Neuronal stem cell (in vitro differentiated cells): ENCODE data around the gene C14orf180.
A peak's percentile ranks its signal among the peaks of the same experiment; 100 is the strongest.

ENCODE experiments used
- DNase-seq: peaks from one replicate; pipeline ENCODE4 v3.0.0-alpha.2; 2013; ENCODE audit warnings: low spot score
- H2AFZ ChIP-seq: one replicate; pipeline ENCODE4 v1.6.1; 2013; ENCODE audit warnings: mild to moderate bottlenecking, low read length, inconsistent platforms
- H2AK5ac ChIP-seq: 2 replicates; pipeline ENCODE4 v1.6.1; 2013; ENCODE audit warnings: low read depth, mild to moderate bottlenecking, inconsistent platforms, low read length, moderate library complexity, mixed read lengths
- H2BK120ac ChIP-seq: 2 replicates; pipeline ENCODE4 v1.6.1; 2013; ENCODE audit warnings: low read depth, mild to moderate bottlenecking, inconsistent platforms, low read length, moderate library complexity, mixed read lengths
- H2BK12ac ChIP-seq: one replicate; pipeline ENCODE4 v1.6.1; 2013; ENCODE audit warnings: low read length, inconsistent platforms
- H2BK15ac ChIP-seq: 2 replicates; pipeline ENCODE4 v1.6.1; 2013; ENCODE audit warnings: mild to moderate bottlenecking, low read length, inconsistent platforms, mixed read lengths
- H2BK5ac ChIP-seq: one replicate; pipeline ENCODE4 v1.6.1; 2013; ENCODE audit warnings: inconsistent platforms, mild to moderate bottlenecking, low read length, moderate library complexity
- H3K14ac ChIP-seq: one replicate; pipeline ENCODE4 v1.6.1; 2013; ENCODE audit warnings: low read length, inconsistent platforms
- H3K18ac ChIP-seq: 2 replicates; pipeline ENCODE4 v1.6.1; 2013; ENCODE audit warnings: low read length, inconsistent platforms
- H3K23ac ChIP-seq: 2 replicates; pipeline ENCODE4 v1.6.1; 2013; ENCODE audit warnings: low read depth, mild to moderate bottlenecking, mixed read lengths, low read length, inconsistent platforms; ENCODE audit not compliant: poor library complexity
- H3K27ac ChIP-seq: replicated peaks from 3 replicates; pipeline ENCODE4 v1.5.1; 2013; ENCODE audit warnings: low read length, inconsistent platforms
- H3K27me3 ChIP-seq, 3 experiments: 2 replicates each; pipeline ENCODE4 v1.6.1; 2013; ENCODE audit warnings: low read length in 3 of 3, mild to moderate bottlenecking in 2 of 3, inconsistent platforms in 1 of 3, low read depth in 1 of 3, mixed read lengths in 1 of 3, moderate library complexity in 1 of 3; ENCODE audit not compliant: control insufficient read depth in 3 of 3, insufficient read depth in 3 of 3
- H3K36me3 ChIP-seq, 2 donors: replicated peaks in 1 of 2; 2 replicates each; pipeline ENCODE4 v1.6.1; 2013; ENCODE audit warnings: low read length in 2 of 2; ENCODE audit not compliant: control insufficient read depth in 2 of 2, insufficient read depth in 2 of 2
- H3K4ac ChIP-seq: 2 replicates; pipeline ENCODE4 v1.6.1; 2013; ENCODE audit warnings: inconsistent platforms, mild to moderate bottlenecking, low read length, moderate library complexity
- H3K4me1 ChIP-seq, 2 donors: 1 replicate in 1 of 2; 2 replicates in 1 of 2; pipeline ENCODE4 v1.6.1; 2013; ENCODE audit warnings: low read length in 2 of 2, low read depth in 1 of 2; ENCODE audit not compliant: control insufficient read depth in 2 of 2, insufficient read depth in 1 of 2
- H3K4me2 ChIP-seq: one replicate; pipeline ENCODE4 v1.6.1; 2013; ENCODE audit warnings: mild to moderate bottlenecking, low read length, inconsistent platforms; ENCODE audit not compliant: insufficient read depth, poor library complexity, severe bottlenecking
- H3K4me3 ChIP-seq, 2 donors: 2 replicates each; pipeline ENCODE4 v1.5.1; 2013; ENCODE audit warnings: low read length in 2 of 2, mild to moderate bottlenecking in 2 of 2, inconsistent platforms in 1 of 2, moderate library complexity in 1 of 2
- H3K79me1 ChIP-seq: one replicate; pipeline ENCODE4 v1.6.1; 2013; ENCODE audit warnings: low read depth, mild to moderate bottlenecking, inconsistent platforms, low read length, moderate library complexity
- H3K9ac ChIP-seq: one replicate; pipeline ENCODE4 v1.6.1; 2013; ENCODE audit warnings: mild to moderate bottlenecking, low read depth, low read length, inconsistent platforms; ENCODE audit not compliant: poor library complexity
- H3K9me3 ChIP-seq, 2 donors: replicated peaks in 1 of 2; 2 replicates each; pipeline versions ENCODE3 to v1.6.1; 2013; ENCODE audit warnings: low read length in 2 of 2, mild to moderate bottlenecking in 2 of 2, inconsistent platforms in 1 of 2, low read depth in 1 of 2, mixed read lengths in 1 of 2, moderate library complexity in 1 of 2; ENCODE audit not compliant: control insufficient read depth in 2 of 2, insufficient read depth in 1 of 2
- H4K8ac ChIP-seq: one replicate; pipeline ENCODE4 v1.6.1; 2013; ENCODE audit warnings: low read depth, mild to moderate bottlenecking, inconsistent platforms, low read length, moderate library complexity
- H4K91ac ChIP-seq: one replicate; pipeline ENCODE4 v1.6.1; 2013; ENCODE audit warnings: low read length, low read depth, mild to moderate bottlenecking, inconsistent platforms; ENCODE audit not compliant: poor library complexity
- WGBS, 2 donors: extraction: QIAGEN DNeasy Blood & Tissue Kit; methylation state at CpG; one replicate each; pipeline ENCODE4 v1.1.7; 2013; ENCODE audit warnings: missing lambda C conversion rate in 2 of 2, mixed read lengths in 1 of 2; ENCODE audit not compliant: insufficient read length in 2 of 2, insufficient replicate concordance in 1 of 2; ENCODE audit errors: extremely low coverage in 2 of 2; 5-methylcytosine and 5-hydroxymethylcytosine counted together

Gene C14orf180

GRCh38 chr14:104596451-104596918 is 16.9 kb downstream of the C14orf180 start:
- H3K4ac ChIP-seq = no peak overlapping the region
- H3K9me3 ChIP-seq = peaks cover 0 to 2% of the 10 kb centered on the region in 2 donors
- no peak overlapping the region for H2BK5ac ChIP-seq
- H4K8ac ChIP-seq = no peak overlapping the region
- H2BK15ac ChIP-seq = no peak overlapping the region
- no peak overlapping the region for H3K4me3 ChIP-seq
- H2AFZ ChIP-seq = no peak overlapping the region
- no peak overlapping the region for H2BK120ac ChIP-seq
- peaks cover 3 to 10% of the 10 kb centered on the region in 2 donors for H3K4me1 ChIP-seq
- H3K79me1 ChIP-seq = peaks cover 2% of the 10 kb centered on the region
- H3K27me3 ChIP-seq = peaks cover 0 to 11% (median 3%) of the 10 kb centered on the region in 3 experiments
- H3K14ac ChIP-seq = peak overlapping the region; percentile 38
- no peak overlapping the region for H3K18ac ChIP-seq
- peak overlapping the region; percentile 55 for H3K23ac ChIP-seq
- H2AK5ac ChIP-seq = peak overlapping the region; percentile 46
- H3K36me3 ChIP-seq = no peaks in the 10 kb centered on the region
- DNase-seq = no peak
- no peak overlapping the region for H3K9ac ChIP-seq
- no CpG with 5 or more reads among the region's 11 CpGs for WGBS, 2 donors
- no peak overlapping the region for H3K27ac ChIP-seq
- no peak overlapping the region for H2BK12ac ChIP-seq
- H4K91ac ChIP-seq = no peak overlapping the region
- H3K4me2 ChIP-seq = no peak overlapping the region

DNA sequence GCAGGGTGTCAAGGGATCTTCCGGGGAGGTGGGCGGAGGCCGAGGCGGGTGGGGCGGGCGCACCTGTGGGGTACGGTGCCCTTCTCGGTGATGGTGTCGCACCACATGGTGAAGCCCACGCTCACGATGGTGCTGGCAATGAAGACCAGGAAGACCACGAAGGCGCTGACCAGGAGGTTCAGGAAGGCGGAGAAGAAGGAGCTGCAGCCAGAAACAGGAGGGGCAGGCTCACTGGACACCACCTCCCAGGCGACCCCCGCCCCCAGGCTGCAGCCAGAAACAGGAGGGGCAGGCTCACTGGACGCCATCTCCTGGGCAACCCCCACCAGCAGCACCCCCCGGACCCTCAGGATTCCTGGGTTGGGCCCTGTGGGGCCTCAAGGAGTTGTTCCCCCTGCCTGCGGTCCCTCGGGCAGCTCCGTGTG is 17.4 kb downstream of the C14orf180 start:
- DNase-seq = no peak
- no peak overlapping the region for H3K18ac ChIP-seq
- no peak overlapping the region for H2BK120ac ChIP-seq
- no peak overlapping the region for H2AK5ac ChIP-seq
- H3K14ac ChIP-seq = peak overlapping the region; percentile 38
- peaks cover 2% of the 10 kb centered on the region for H3K79me1 ChIP-seq
- no CpG with 5 or more reads among the region's 21 CpGs for WGBS, 2 donors
- no peak overlapping the region for H2AFZ ChIP-seq
- peak overlapping the region; percentile 55 for H3K23ac ChIP-seq
- H2BK5ac ChIP-seq = no peak overlapping the region
- H2BK15ac ChIP-seq = no peak overlapping the region
- H4K8ac ChIP-seq = no peak overlapping the region
- no peak overlapping the region for H3K27ac ChIP-seq
- H3K9me3 ChIP-seq = peaks cover 0 to 1% of the 10 kb centered on the region in 2 donors
- no peak overlapping the region for H3K4ac ChIP-seq
- H3K4me2 ChIP-seq = no peak overlapping the region
- H2BK12ac ChIP-seq = no peak overlapping the region
- no peaks in the 10 kb centered on the region for H3K36me3 ChIP-seq
- H4K91ac ChIP-seq = no peak overlapping the region
- H3K4me3 ChIP-seq = no peak overlapping the region
- peaks cover 0 to 11% (median 3%) of the 10 kb centered on the region in 3 experiments for H3K27me3 ChIP-seq
- peaks cover 3 to 10% of the 10 kb centered on the region in 2 donors for H3K4me1 ChIP-seq
- H3K9ac ChIP-seq = no peak overlapping the region

GRCh38 chr14:104597576-104597975 is 18.0 kb downstream of the C14orf180 start:
- Histone ChIP-seq H2BK12ac (peak overlapping the region; percentile 2), H3K4me2 (no peak overlapping the region), H2AFZ (no peak overlapping the region), H4K91ac (no peak overlapping the region), H3K27me3 (peaks cover 0 to 16% (median 0%) of the 10 kb centered on the region in 3 experiments), H3K4me1 (peaks cover 3 to 10% of the 10 kb centered on the region in 2 donors), H3K4ac (no peak overlapping the region), H2BK120ac (no peak overlapping the region), H3K23ac (no peak overlapping the region), H3K9ac (no peak overlapping the region), H2BK5ac (no peak overlapping the region), H4K8ac (no peak overlapping the region), H3K18ac (no peak overlapping the region), H2AK5ac (peak overlapping the region; percentile 46), H3K27ac (no peak overlapping the region), H3K14ac (no peak overlapping the region), H3K79me1 (no peaks in the 10 kb centered on the region), H3K36me3 (no peaks in the 10 kb centered on the region), H3K9me3 (no peaks in the 10 kb centered on the region), H3K4me3 (no peak overlapping the region), H2BK15ac (no peak overlapping the region)
- no CpG with 5 or more reads among the region's 11 CpGs for WGBS, 2 donors
- no peak for DNase-seq

DNA sequence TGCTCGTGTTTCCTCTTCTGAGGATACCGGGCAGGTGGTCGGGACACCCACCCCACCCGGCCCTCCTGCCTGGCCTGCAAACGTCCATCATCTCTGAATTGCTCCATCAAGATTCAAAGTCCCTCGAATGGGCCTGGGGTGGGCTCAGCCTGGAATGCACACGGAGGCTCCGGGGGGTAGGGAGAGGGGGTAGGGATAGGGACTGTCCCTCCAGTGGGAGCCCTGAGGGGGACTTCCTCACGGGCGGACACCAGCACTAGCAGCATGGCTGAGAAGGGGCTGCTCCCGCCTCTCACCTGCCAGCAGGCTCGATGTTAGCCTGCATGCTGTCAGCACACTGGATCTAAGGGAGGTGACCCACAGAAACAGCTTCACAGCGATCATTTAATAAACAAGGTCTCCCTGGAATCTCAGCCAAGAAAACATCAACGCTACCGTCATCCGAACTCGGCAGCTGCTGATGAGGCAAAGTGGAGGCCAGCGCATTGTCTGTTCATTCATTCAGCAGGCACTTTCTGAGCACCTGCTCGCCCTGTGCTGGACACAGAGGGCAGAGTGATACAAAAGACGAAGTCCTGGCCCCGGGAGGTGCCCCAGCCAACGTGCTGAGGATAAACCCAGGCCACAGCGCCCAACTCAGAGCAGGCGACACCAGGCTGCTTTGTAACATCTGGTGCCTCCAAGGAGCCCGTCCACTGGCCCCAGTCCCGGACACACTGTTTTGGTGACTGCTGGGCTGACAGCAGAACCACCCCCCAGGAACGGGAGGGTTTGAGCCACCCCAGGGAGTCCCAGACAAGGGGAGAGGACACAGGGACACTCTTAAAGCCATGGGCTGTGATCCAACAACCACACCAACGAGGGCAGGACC is 18.7 kb downstream of the C14orf180 start:
- H3K4ac ChIP-seq = no peak overlapping the region
- DNase-seq = no peak
- peak overlapping the region; percentile 80 for H3K23ac ChIP-seq
- no peak overlapping the region for H3K4me2 ChIP-seq
- H3K14ac ChIP-seq = peak overlapping the region; percentile 82
- H3K4me1 ChIP-seq = peaks cover 3 to 10% of the 10 kb centered on the region in 2 donors
- H3K18ac ChIP-seq = peak overlapping the region; percentile 64
- no peak overlapping the region for H3K4me3 ChIP-seq
- no peak overlapping the region for H4K8ac ChIP-seq
- H3K79me1 ChIP-seq = no peaks in the 10 kb centered on the region
- H2AK5ac ChIP-seq = peak overlapping the region; percentile 63
- H3K36me3 ChIP-seq = no peaks in the 10 kb centered on the region
- peaks cover 0 to 19% (median 0%) of the 10 kb centered on the region in 3 experiments for H3K27me3 ChIP-seq
- no peaks in the 10 kb centered on the region for H3K9me3 ChIP-seq
- H2BK12ac ChIP-seq = peak overlapping the region; percentile 41
- H3K27ac ChIP-seq = no peak overlapping the region
- no CpG with 5 or more reads among the region's 28 CpGs for WGBS, 2 donors
- no peak overlapping the region for H3K9ac ChIP-seq
- no peak overlapping the region for H2BK120ac ChIP-seq
- H2BK15ac ChIP-seq = peak overlapping the region; percentile 75
- no peak overlapping the region for H2AFZ ChIP-seq
- H4K91ac ChIP-seq = no peak overlapping the region
- no peak overlapping the region for H2BK5ac ChIP-seq
